Measurements from ENCODE around the gene AP1AR.
"Not testable (repeated sequence)": the region's sequence is repeated elsewhere in the genome, so short reads cannot be mapped to it uniquely, and the experiment has no call there.

AP1AR gene

DNA sequence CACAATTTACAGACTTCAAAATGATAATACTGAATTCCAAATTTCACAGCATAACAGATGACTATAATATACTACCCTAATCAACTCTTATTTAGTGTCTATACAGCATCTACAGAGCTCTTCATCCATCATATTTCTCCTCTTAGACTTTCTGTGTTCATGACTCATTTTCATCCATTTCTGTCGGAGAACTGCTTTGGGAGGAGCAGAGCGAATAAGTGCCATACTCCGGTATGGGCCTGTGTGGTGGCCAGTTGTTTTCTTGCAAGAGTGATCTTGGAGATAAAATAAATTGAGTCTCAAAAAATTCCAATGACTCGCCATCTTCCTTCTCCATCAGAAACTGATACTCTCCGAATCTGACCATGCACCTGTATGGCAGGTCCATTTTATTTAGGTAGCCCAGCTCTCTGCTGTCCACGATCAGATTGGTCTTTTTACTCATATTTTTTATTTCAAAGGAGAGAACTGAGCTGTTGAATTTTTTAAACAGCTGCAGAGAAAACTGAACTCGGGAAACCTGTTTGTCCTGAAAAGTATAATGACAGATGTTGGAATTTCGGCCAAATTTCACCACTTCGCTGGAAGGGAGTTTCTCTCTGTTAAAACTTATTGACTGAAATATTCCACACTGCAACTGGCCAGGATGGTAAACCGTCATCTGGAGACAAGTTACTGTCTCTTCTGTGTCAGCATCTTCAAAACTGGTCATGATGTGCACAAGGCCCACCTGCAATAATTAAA, 46.3 kb downstream of the AP1AR start:
- in situ Hi-C loops (cut with HindIII; ENCODE audit: low sequenced_read_pairs) = no loop called here

DNA sequence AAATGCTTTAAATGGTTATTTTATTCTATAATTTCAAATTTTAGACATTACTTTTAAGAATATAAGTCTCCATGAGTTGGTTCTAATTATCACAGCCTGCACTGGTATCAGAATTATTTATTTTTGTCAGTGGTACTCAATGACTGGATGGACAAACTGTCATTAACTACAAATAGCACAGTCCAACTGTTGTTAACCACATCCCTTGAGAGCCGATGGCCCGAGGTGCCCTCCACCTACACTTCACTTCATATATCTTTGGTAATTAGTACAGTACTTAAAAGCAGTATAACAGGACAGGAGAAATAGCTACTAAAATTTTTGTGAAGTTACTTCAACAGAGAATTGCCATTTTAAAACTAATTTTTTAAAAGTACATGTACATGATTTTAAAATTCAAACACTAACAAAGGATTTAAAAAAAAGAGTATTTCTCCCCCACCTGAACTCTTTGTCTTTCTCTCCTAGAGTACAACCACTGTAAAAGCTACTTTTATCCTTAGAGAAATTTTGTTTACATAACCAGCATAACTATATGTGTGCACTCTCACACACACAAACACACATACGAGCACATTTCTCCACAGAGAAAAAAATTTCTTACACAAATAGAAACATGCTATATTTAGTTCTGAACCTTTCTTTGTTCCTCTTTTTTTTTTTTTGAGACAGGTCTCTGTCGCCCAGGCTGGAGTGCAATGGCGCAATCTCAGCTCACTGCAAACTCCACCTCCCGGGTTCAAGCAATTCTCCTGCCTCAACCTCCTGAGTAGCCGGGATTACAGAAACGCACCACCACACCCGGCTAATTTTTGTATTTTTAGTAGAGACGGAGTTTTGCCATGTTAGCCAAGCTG, 47.7 kb downstream of the AP1AR start:
- in situ Hi-C loops (cut with HindIII; ENCODE audit: low sequenced_read_pairs) = no loop called here

DNA sequence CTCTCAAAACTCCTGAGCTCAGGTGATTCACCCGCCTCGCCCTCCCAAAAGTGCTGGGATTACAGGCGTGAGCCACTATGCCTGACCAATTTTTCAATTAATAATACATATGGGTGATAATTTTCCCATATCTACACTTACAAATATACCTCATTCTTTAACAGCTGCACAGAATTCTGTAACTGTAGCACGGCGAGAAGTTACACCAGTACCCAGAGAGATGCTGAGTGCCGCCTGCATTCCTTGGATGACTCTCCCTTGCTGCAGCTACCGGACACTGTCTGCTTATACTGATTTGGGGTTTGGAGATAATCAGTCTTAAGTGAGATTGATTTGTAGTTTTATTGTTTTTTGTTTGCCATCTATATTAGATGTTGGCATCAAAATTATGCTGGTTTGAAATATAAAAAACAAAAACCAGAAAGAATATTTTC, 48.3 kb downstream of the AP1AR start:
- in situ Hi-C loops (cut with HindIII; ENCODE audit: low sequenced_read_pairs) = no loop called here

DNA sequence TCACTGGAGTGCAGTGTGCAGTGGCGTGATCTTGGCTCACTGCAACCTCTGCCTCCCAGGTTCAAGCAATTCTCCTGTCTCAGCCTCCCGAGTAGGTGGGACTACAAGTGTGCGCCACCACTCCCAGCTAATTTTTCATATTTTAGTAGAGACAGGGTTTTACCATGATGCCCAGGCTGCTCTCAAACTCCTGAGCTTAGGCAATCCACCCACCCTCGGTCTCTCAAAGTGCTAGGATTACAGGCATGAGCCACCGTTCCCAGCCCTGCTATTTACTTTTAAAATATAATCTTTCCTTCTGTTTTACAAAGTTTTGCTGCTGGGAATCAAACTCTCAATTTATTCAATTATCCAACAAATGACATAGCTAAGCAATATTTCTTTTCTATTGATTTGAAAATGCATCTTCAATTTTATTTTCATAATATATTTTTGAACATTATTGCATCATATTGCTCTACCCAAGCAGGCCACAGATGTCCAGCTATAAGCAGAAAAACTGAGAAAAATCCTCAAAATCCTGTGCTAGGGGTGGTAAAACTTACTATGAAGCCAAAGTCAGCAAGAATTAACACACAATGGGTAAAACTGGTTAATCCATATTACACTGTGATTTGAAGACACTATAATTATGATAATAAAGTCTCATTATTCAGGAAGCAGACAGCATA, 48.9 kb downstream of the AP1AR start:
- in situ Hi-C loops (cut with HindIII; ENCODE audit: low sequenced_read_pairs) = no loop called here

DNA sequence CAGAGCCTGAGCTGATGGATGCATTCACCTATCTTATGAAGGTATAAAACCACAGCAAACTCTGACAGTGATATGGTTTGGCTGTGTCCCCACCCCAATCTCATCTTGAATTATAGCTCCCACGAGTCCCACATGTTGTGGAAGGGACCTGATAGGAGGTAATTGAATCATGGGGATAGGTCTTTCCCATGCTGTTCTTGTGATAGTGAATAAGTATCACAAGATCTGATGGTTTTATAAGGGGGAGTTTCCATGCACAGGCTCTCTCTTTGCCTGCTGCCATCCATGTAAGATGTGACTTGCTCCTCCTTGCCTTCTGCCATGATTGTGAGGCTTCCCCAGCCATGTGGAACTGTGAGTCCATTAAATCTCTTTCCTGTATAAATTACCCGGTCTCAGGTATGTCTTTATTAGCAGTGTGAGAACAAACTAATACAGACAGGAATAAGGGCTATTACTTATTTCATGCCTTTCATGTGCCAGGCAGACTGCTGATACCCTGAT, 50.4 kb downstream of the AP1AR start:
- in situ Hi-C loops (cut with HindIII; ENCODE audit: low sequenced_read_pairs) = not testable (repeated sequence)

DNA sequence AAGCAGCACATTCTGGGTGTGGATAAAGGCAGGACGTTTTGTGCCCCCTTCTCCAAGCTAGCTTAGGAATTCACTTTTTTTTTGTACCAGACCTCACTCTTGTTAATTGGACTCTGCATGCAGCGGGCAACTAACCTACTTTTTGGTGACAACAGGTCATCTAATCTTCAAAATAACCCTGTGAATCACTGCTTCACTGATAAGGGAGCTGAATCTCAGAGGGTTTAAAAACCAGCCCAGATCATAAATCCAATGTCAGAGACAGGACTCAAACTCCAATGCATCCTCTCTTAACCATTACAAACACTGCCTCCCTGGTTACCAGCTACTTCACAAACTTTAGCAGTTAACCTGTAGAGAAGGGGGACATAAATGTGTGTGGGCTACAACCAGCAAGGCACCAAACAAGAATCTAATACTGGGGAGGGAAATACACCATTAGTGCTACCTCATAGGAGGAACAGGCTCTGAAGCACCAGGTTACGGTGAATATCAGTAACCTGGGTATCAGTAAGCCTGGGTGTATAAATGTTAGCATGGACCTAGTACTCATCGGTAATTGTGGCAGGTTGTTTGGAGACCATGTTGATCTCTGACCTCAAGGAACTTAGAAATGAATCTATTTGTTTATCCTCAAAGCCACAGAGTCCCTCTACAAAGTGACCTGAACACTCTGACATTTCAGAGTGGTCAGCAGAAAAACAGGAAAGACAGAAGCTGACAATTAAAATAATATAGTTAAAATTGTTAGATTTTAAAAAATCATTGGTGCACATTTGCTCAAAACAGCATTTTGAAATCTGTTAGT, 51.5 kb downstream of the AP1AR start:
- in situ Hi-C loops (cut with HindIII; ENCODE audit: low sequenced_read_pairs) = no loop called here

DNA sequence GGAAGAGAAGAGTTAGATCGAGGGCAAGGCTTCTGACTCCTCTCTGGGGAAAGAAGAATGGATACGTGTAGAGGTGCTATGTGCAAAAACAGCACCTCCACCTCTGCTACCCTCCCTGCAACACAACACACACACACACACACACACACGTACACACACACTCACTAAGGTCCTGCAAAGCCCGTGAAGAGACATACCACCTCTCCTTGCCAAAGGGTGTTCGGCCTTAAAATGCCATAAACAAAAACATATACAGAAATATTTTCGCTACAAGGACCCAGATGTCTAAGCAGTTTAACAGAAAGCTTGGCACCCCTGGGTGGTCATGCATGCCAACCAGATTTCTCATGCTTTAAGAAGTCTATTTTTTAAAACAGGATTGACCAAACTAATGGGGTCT, 52.6 kb downstream of the AP1AR start:
- in situ Hi-C loops (cut with HindIII; ENCODE audit: low sequenced_read_pairs) = no loop called here

DNA sequence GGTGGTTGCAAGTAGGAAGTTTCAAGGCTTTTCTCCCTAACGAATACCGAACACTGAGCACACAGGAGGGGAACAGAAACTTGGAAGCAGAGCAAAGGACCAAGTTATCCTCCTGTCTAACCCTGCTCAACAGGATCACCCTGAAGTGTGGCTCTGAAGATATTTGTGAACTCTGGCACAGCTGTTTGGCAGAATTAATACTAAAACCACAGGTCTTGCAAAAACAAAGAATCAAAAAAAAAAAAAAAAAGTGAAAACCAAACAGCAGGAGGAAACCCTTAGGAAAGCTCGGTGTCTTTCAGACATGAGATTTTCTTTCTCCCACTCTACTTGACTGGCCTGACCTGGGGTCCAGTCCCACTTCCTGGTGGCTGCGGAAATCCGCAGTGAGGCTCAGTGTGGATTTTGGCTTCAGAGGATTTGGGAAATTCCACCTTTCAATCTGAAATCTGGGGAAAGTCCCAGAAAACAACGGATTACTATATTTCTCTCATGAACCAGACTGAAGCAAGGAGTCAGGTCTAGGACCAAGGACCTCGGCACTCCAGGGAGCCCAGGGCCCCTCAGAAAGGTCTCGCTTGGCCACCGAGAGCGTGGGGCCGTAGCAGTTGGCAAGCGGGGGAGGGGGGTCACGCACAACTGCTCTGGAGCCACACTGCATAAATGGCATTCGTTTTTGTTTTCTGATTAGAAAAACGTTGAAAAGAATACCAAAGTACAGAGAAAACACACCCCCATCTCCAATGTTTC, 53.2 kb downstream of the AP1AR start:
- in situ Hi-C loops (cut with HindIII; ENCODE audit: low sequenced_read_pairs) = no loop called here

DNA sequence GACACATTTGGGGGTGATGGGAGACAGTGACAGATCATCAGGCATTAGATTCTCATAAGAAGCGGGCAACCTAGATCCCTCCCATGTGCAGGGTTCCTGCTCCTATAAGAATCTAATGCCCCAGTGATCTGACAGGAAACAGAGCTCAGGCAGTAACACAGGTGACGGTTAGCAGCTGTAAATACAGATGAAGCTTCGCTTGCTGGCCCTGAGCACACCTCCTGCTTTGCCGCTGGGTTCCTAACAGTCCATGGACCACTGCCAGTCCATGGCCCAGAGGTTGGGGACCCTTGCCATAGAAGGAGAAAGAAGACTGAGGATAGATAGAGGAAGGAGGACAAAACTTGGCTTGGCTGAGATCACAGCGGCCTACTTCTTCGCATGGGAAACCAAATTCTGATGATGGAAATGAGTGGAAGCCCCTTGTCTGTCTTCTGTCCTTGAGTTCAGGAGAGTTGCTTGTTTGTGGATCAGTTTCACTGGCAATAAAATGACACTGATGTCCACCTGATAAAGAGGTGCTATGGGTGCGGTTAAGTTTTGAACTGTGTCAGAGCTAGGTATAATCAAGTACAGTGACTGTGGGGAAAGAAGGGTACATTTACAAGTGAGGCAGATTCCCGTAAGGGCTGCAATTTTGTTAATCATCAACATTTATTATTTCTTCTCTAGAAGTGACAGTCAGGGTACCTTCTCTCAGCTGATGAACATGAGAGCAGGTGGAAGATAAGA, 55.8 kb downstream of the AP1AR start:
- in situ Hi-C loops (cut with HindIII; ENCODE audit: low sequenced_read_pairs) = no loop called here

DNA sequence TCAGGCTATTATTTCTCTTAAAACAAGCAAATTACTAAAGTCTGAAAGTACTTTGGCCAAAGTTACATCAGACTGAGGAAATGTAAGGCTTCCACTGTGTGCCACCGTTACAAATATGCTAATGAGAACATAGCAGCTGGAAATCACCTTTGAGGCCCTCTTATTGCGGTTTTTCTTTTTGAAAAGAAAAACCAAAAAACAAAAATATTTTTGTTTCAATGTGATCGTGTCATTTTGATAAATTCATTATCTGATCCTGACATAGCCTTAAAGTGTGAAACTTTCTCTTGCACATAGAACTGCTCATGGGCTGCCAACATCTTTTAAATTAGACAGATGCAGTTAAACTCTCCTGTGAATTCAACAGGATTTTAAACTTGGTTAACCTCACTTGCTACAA, 56.9 kb downstream of the AP1AR start:
- in situ Hi-C loops (cut with HindIII; ENCODE audit: low sequenced_read_pairs) = no loop called here

DNA sequence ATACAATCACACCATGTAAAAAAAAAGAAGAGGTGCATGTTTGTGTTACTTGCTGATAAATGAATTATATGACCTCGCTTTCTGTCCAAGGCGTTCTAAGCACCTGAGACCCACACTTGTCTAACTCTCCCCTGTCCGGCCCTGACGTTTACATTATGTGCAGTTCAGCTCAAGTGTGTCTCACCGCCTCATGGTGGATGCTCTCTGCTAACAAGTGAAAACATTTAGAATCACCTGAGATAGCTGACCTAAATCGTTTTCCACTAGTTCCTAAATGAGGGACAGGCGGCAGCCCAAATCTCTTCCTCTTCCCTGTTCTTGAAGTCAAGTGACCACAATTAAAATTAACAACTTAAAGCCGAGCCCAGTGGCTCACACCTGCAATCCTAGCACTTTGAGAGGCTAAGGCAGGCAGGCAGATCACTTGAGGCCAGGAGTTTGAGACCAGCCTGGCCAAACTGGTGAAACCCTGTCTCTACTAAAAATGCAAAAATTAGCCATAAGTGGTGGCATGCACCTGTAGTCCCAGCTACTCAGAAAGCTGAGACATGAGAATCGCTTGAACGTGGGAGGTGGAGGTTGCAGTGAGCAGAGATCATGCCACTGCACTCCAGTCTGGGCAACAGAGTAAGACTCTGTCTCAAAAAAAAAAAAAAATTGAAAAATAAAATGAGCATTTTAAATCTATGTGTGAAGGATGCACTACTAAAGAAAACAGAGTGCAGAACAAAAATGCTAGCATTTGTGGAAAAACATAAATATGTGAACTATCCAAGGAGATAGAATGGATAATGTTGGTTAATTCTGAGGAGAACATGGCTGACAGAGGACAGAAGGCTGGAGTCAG, 58.0 kb downstream of the AP1AR start:
- in situ Hi-C loops (cut with HindIII; ENCODE audit: low sequenced_read_pairs) = no loop called here

DNA sequence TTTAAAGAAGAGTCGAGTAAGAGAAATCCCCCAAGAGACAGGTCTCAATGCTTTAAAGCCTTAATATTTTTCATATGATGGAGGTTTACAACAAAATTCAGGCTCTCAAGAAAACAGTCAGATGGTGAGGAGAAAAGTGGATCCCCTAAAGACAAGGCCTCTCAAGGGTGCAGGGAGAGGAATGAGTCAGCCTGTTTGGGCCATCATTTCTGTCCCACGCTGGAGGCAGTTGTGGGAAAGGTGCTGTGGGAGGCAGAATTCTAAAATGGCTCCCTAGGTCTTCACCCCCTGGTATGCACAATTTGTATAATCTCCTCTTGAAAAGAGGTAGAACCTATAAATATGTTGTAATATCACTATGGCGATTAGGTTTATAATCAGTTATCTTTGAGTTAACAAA, 58.8 kb downstream of the AP1AR start:
- in situ Hi-C loops (cut with HindIII; ENCODE audit: low sequenced_read_pairs) = no loop called here

DNA sequence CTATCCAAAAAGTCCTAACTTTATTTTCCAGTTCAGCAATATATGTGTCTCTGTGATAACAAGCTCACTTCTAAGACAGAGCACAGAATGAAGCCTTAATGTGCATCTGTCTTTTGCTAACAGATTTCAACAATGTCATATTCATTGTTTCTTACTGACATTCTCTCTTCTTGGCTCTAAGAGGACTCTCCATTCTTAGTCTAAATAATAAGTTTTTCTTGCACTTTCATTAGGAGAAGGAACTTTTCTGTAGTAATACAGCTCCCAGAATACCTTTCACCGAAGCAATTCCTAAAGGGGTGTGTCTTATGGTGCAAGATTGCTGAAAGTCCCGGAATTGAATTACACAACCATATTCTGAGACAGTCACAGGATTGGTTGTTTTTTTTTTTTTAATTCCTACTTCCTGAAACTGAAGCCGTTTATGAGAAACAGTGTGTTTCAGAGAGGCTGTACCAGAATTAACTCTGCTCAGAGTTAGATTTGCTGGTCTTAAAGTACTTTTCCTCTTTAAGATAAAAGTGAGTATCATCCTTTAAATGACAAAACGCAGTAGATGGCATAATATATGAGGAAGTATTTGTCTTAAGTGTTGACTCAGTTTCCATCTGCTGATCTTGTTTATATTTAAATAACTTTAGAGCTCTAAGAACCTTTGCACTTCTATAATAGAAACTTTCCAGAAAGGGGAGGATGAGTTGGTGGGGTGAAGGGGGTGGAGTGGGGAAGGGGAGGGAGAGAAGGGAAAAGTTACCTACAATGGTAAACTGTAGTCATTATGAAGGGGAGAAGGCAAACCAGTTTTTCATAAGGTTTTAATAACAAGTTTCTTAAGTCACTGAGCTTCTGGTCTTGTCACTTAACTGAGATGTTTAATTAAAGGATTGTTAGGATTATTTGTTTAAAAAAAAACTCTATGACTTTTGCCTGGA, 65.6 kb downstream of the AP1AR start, which contains the start of gene ALPK1:
Gene ALPK1, plus strand, starts transcription at position 421 of the 932 bp plus-strand sequence.
- in situ Hi-C loops (cut with HindIII; ENCODE audit: low sequenced_read_pairs) = no loop called here

DNA sequence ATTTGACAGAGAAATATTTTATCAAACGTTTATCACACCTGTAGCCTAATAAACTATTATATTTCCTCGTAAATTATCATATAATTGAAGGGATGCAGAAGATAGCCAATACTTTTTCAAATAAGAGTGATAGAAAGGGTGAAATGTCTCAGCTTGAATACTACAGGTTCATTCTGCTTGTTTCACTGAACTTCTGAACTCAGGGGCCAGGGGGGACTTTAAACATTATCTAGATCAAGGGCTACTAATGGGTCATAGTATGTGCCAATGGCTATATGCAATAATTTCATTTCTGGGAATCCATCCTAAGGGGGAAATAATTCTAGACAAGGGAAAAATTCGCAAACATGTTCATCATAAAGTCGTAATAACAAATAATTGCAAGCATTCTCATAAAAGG, 68.1 kb downstream of the AP1AR start:
- in situ Hi-C loops (cut with HindIII; ENCODE audit: low sequenced_read_pairs) = no loop called here

DNA sequence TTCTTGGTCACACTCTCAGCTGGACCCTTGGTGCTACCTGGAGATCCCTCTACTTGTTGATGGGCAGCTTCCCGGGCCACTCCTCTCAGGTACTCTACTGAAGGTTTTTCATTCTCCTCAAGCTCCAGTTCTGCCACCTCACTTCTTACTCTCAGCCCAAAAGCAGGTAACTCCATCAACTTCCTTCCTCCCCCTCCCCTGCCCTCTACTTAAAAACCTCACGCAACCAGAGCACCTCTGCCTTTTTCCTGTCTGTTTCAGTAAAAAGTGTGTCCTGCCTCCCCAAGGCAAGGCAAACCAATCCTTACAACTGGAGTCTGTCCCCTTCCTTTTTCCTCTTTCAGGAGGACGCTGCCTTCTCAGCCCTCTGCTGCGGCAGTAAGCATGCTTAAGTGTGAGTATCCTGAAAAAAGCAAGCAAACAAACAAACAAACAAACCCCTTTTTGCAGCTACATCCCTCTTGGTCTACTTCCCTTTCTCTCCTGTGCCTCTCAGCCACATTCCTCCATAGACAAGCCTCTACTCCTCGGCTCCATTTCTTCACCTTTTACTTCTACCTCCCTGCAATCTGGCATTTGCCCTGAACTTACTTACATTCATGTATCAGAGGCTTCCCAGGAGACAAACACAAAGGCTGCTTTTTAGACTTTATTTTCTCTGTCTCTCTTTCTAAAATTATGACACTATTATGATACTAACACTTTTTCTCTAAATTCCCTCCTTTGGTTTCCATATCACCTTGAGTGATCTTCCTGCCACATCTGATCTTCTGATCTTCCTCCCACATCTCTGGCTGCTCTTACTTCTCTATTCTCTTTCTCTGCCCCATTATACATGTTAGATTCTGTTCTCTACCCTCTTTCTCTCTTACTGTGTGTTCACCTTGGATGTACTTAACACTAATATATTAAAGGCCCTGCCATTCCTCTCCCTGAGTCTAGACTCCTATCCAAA, 71.0 kb downstream of the AP1AR start:
- in situ Hi-C loops (cut with HindIII; ENCODE audit: low sequenced_read_pairs) = no loop called here

DNA sequence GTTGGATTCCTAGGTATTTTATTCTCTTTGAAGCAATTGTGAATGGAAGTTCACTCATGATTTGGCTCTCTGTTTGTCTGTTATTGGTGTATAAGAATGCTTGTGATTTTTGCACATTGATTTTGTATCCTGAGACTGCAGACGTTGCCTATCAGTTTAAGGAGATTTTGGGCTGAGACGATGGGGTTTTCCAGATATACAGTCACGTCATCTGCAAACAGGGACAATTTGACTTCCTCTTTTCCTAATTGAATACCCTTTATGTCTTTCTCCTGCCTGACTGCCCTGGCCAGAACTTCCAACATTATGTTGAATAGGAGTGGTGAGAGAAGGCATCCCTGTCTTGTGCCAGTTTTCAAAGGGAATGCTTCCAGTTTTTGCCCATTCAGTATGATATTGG, 73.9 kb downstream of the AP1AR start:
- in situ Hi-C loops (cut with HindIII; ENCODE audit: low sequenced_read_pairs) = not testable (repeated sequence)

Data from DLD1 (cell line).